CD4-positive, alpha-beta memory T cell (primary cell): ENCODE results near the gene LRP8. TPM values are rescaled to one million over a fixed set of nuclear protein-coding genes. Genes with fewer than 3 reads are reported as not detected.

Experiments used
- CTCF ChIA-PET: fragments of 350-600 bp; sonication (Branson Sonifier 250); formaldehyde crosslinking; loops from one replicate; lab custom pipeline; 2021; ENCODE audit warnings: inconsistent platforms; ENCODE audit not compliant: partially characterized antibody; lab: Charles Lee
- POLR2A ChIA-PET: fragments of 350-600 bp; sonication (Branson Sonifier 250); formaldehyde crosslinking; loops from one replicate; lab custom pipeline; 2021; ENCODE audit not compliant: partially characterized antibody; lab: Charles Lee
- DNase-seq, 5 donors: peaks; one replicate each; pipeline versions ENCODE4 v3.0.0 to v3.0.0-alpha.2; 2020 to 2022; ENCODE audit warnings: mixed read lengths in 1 of 5
- H3K27ac ChIP-seq: one replicate; pipeline ENCODE4 v1.7.0; 2013; ENCODE audit warnings: low read depth, low read length
- H3K27me3 ChIP-seq: 2 replicates; pipeline ENCODE4 v1.7.0; 2013; ENCODE audit warnings: mild to moderate bottlenecking, low read length, moderate library complexity; ENCODE audit not compliant: insufficient read depth
- H3K36me3 ChIP-seq: 2 replicates; pipeline ENCODE4 v1.7.0; 2013; ENCODE audit warnings: mild to moderate bottlenecking, low read length, moderate library complexity; ENCODE audit not compliant: insufficient read depth
- H3K4me1 ChIP-seq: 2 replicates; pipeline ENCODE4 v1.7.0; 2013; ENCODE audit warnings: mild to moderate bottlenecking, low read length, moderate library complexity; ENCODE audit not compliant: insufficient read depth
- H3K4me3 ChIP-seq, 2 donors: one replicate each; pipeline ENCODE4 v1.7.0; 2013; ENCODE audit warnings: low read length in 2 of 2, mild to moderate bottlenecking in 1 of 2
- H3K9me3 ChIP-seq, 2 donors: one replicate each; pipeline ENCODE4 v1.7.0; 2013; ENCODE audit warnings: low read length in 2 of 2, control low read depth in 1 of 2; ENCODE audit not compliant: control insufficient read depth in 1 of 2
- H3K27ac Mint-ChIP-seq, 7 donors: one replicate each; pipeline ENCODE4 v1.8.0; 2020 to 2021; ENCODE audit warnings: mixed read lengths in 7 of 7, mild to moderate bottlenecking in 6 of 7, inconsistent platforms in 3 of 7, moderate library complexity in 3 of 7
- H3K27me3 Mint-ChIP-seq, 2 donors: one replicate each; pipeline ENCODE4 v1.8.0; 2020 to 2021; ENCODE audit warnings: mixed read lengths in 2 of 2
- H3K36me3 Mint-ChIP-seq, 2 donors: one replicate each; pipeline ENCODE4 v1.8.0; 2020 to 2021; ENCODE audit warnings: mixed read lengths in 2 of 2, inconsistent platforms in 1 of 2, mild to moderate bottlenecking in 1 of 2
- H3K4me1 Mint-ChIP-seq, 4 donors: one replicate each; pipeline ENCODE4 v1.8.0; 2020 to 2021; ENCODE audit warnings: mixed read lengths in 4 of 4, mild to moderate bottlenecking in 1 of 4
- H3K4me3 Mint-ChIP-seq, 8 donors: one replicate each; pipeline ENCODE4 v1.8.0; 2020 to 2021; ENCODE audit warnings: mixed read lengths in 8 of 8, mild to moderate bottlenecking in 7 of 8, moderate library complexity in 6 of 8, inconsistent platforms in 3 of 8
- H3K9me3 Mint-ChIP-seq, 8 donors: one replicate each; pipeline ENCODE4 v1.8.0; 2020 to 2021; ENCODE audit warnings: mixed read lengths in 8 of 8, mild to moderate bottlenecking in 5 of 8, inconsistent platforms in 3 of 8, moderate library complexity in 1 of 8
- intact Hi-C: fragments of 100-400 bp; cut with micrococcal nuclease; formaldehyde crosslinking; loops from one replicate; pipeline ENCODE4 v1.15.1; 2023
- polyA plus RNA-seq, 2 donors: library from polyadenylated mRNA; unstranded; fragments of 300-500 nt; fragmentation: Illumina TruSeq; gene quantifications; one replicate each; pipeline ENCODE4 v1.2.3, GENCODE V29; 2021
- total RNA-seq, 2 experiments: library from RNA; stranded (reverse); gene quantifications; one replicate each; pipeline ENCODE4 v1.2.3, GENCODE V29; 2021

Gene LRP8
- total and polyA plus RNA-seq, 4 experiments from 2014 or later, result 0.91 to 17.6 (median 10.0) TPM

GRCh38 chr1:53310847-53311681, 16.8 kb downstream of the LRP8 start:
- intact Hi-C loops, result no loop called here
- ChIA-PET POLR2A (interaction anchor here (1.4 kb wide), 1 partner anchor 16 kb away, joined by 3 read pairs; no protein-coding TSS in a partner anchor), CTCF (interaction anchor here (1.2 kb wide), 1 partner anchor 23 kb away, joined by 3 read pairs; no protein-coding TSS in a partner anchor)
- Mint-ChIP-seq H3K27ac (peak overlapping the region in 1 of 7 donors; percentile 29), H3K36me3 (peaks cover 0 to 3% of the 10 kb centered on the region in 2 donors), H3K4me3 (no peak overlapping the region), H3K27me3 (no peaks in the 10 kb centered on the region), H3K4me1 (peaks cover 9 to 16% (median 13%) of the 10 kb centered on the region in 4 donors), H3K9me3 (no peaks in the 10 kb centered on the region)
- DNase-seq, result peak in 1 of 5 donors; percentile 35
- Histone ChIP-seq H3K27me3 (no peaks in the 10 kb centered on the region), H3K9me3 (no peaks in the 10 kb centered on the region), H3K4me1 (peaks cover 9% of the 10 kb centered on the region), H3K36me3 (no peaks in the 10 kb centered on the region), H3K4me3 (no peak overlapping the region), H3K27ac (no peak overlapping the region)

GRCh38 chr1:53309802-53310201, 18.1 kb downstream of the LRP8 start:
- peak in 1 of 5 donors; percentile 6 for DNase-seq
- CTCF ChIA-PET, result no interaction called here
- Mint-ChIP-seq H3K27ac (peak overlapping the region in 1 of 7 donors; percentile 52), H3K36me3 (no peaks in the 10 kb centered on the region), H3K4me3 (no peak overlapping the region), H3K4me1 (peaks cover 10 to 18% (median 16%) of the 10 kb centered on the region in 4 donors), H3K27me3 (no peaks in the 10 kb centered on the region), H3K9me3 (no peaks in the 10 kb centered on the region)
- H3K27ac ChIP-seq, result no peak overlapping the region
- no peaks in the 10 kb centered on the region for H3K36me3 ChIP-seq
- POLR2A ChIA-PET, result no interaction called here
- intact Hi-C loops, result no loop called here
- H3K4me3 ChIP-seq, result no peak overlapping the region
- no peaks in the 10 kb centered on the region for H3K9me3 ChIP-seq
- peaks cover 14% of the 10 kb centered on the region for H3K4me1 ChIP-seq
- no peaks in the 10 kb centered on the region for H3K27me3 ChIP-seq

GRCh38 chr1:53308506-53308905, 19.4 kb downstream of the LRP8 start:
- CTCF ChIA-PET, result no interaction called here
- Histone ChIP-seq H3K27ac (no peak overlapping the region), H3K9me3 (no peaks in the 10 kb centered on the region), H3K27me3 (no peaks in the 10 kb centered on the region), H3K4me1 (peaks cover 14% of the 10 kb centered on the region), H3K4me3 (no peak overlapping the region), H3K36me3 (no peaks in the 10 kb centered on the region)
- DNase-seq, result no peak
- POLR2A ChIA-PET, result no interaction called here
- no peaks in the 10 kb centered on the region for H3K27me3 Mint-ChIP-seq
- intact Hi-C loops, result no loop called here
- no peak overlapping the region for H3K4me3 Mint-ChIP-seq
- no peaks in the 10 kb centered on the region for H3K9me3 Mint-ChIP-seq
- peak overlapping the region in 1 of 7 donors; percentile 12 for H3K27ac Mint-ChIP-seq
- H3K4me1 Mint-ChIP-seq, result peaks cover 10 to 18% (median 16%) of the 10 kb centered on the region in 4 donors
- H3K36me3 Mint-ChIP-seq, result no peaks in the 10 kb centered on the region

GRCh38 chr1:53307037-53307436, 20.8 kb downstream of the LRP8 start:
- no peak overlapping the region for H3K4me3 ChIP-seq
- no peaks in the 10 kb centered on the region for H3K27me3 ChIP-seq
- Mint-ChIP-seq H3K4me3 (no peak overlapping the region), H3K36me3 (no peaks in the 10 kb centered on the region), H3K9me3 (no peaks in the 10 kb centered on the region), H3K27me3 (no peaks in the 10 kb centered on the region), H3K4me1 (peaks cover 10 to 18% (median 16%) of the 10 kb centered on the region in 4 donors), H3K27ac (peak overlapping the region in 3 of 7 donors; percentile 4 to 36 (median 22))
- H3K36me3 ChIP-seq, result no peaks in the 10 kb centered on the region
- H3K27ac ChIP-seq, result no peak overlapping the region
- H3K4me1 ChIP-seq, result peaks cover 14% of the 10 kb centered on the region
- intact Hi-C loops, result no loop called here
- POLR2A ChIA-PET, result no interaction called here
- CTCF ChIA-PET, result no interaction called here
- no peaks in the 10 kb centered on the region for H3K9me3 ChIP-seq
- peak in 1 of 5 donors; percentile 9 for DNase-seq

- Histone ChIP-seq H3K4me1 (peaks cover 14% of the 10 kb centered on the region), H3K4me3 (no peak overlapping the region), H3K9me3 (no peaks in the 10 kb centered on the region), H3K36me3 (no peaks in the 10 kb centered on the region), H3K27me3 (no peaks in the 10 kb centered on the region), H3K27ac (no peak overlapping the region)
- Mint-ChIP-seq H3K4me3 (no peak overlapping the region), H3K4me1 (peaks cover 10 to 18% (median 16%) of the 10 kb centered on the region in 4 donors), H3K27ac (peak overlapping the region in 2 of 7 donors; percentile 15 to 46), H3K36me3 (no peaks in the 10 kb centered on the region), H3K27me3 (no peaks in the 10 kb centered on the region), H3K9me3 (no peaks in the 10 kb centered on the region)
- POLR2A ChIA-PET, result no interaction called here
- DNase-seq, result no peak
- intact Hi-C loops, result no loop called here
- CTCF ChIA-PET, result interaction anchor here (1.3 kb wide), 1 partner anchor 27 kb away, joined by 3 read pairs; no protein-coding TSS in a partner anchor
Measured at GRCh38 chr1:53306168-53306567, 21.7 kb downstream of the LRP8 start.

GRCh38 chr1:53305650-53306049, 22.2 kb downstream of the LRP8 start:
- Mint-ChIP-seq H3K4me1 (peaks cover 10 to 18% (median 15%) of the 10 kb centered on the region in 4 donors), H3K27me3 (no peaks in the 10 kb centered on the region), H3K36me3 (no peaks in the 10 kb centered on the region), H3K9me3 (no peaks in the 10 kb centered on the region), H3K4me3 (no peak overlapping the region), H3K27ac (peak overlapping the region in 3 of 7 donors; percentile 15 to 57 (median 46))
- Histone ChIP-seq H3K27me3 (no peaks in the 10 kb centered on the region), H3K4me3 (no peak overlapping the region), H3K9me3 (no peaks in the 10 kb centered on the region), H3K36me3 (no peaks in the 10 kb centered on the region), H3K27ac (no peak overlapping the region), H3K4me1 (peaks cover 14% of the 10 kb centered on the region)
- DNase-seq, result no peak
- POLR2A ChIA-PET, result no interaction called here
- CTCF ChIA-PET, result interaction anchor here (1.3 kb wide), 1 partner anchor 27 kb away, joined by 3 read pairs; no protein-coding TSS in a partner anchor
- intact Hi-C loops, result no loop called here

GRCh38 chr1:53304527-53304926, 23.3 kb downstream of the LRP8 start:
- no peak for DNase-seq
- Histone ChIP-seq H3K4me1 (peaks cover 14% of the 10 kb centered on the region), H3K27ac (no peak overlapping the region), H3K9me3 (no peaks in the 10 kb centered on the region), H3K4me3 (no peak overlapping the region), H3K27me3 (no peaks in the 10 kb centered on the region), H3K36me3 (no peaks in the 10 kb centered on the region)
- intact Hi-C loops, result no loop called here
- POLR2A ChIA-PET, result no interaction called here
- Mint-ChIP-seq H3K36me3 (no peaks in the 10 kb centered on the region), H3K4me1 (peaks cover 12 to 19% (median 16%) of the 10 kb centered on the region in 4 donors), H3K9me3 (no peaks in the 10 kb centered on the region), H3K27me3 (no peaks in the 10 kb centered on the region), H3K27ac (no peak overlapping the region), H3K4me3 (no peak overlapping the region)
- CTCF ChIA-PET, result no interaction called here
